ENCODE data around the gene MPND. TPM values are rescaled to one million over a fixed set of nuclear protein-coding genes. Genes with fewer than 3 reads are reported as not detected.

The MPND gene
- total and polyA plus RNA-seq, 2 of the 13 experiments (the other 11 are each of a cell fraction or from before 2014, with no cell fraction given) = 10.8 to 15.8 TPM

DNA sequence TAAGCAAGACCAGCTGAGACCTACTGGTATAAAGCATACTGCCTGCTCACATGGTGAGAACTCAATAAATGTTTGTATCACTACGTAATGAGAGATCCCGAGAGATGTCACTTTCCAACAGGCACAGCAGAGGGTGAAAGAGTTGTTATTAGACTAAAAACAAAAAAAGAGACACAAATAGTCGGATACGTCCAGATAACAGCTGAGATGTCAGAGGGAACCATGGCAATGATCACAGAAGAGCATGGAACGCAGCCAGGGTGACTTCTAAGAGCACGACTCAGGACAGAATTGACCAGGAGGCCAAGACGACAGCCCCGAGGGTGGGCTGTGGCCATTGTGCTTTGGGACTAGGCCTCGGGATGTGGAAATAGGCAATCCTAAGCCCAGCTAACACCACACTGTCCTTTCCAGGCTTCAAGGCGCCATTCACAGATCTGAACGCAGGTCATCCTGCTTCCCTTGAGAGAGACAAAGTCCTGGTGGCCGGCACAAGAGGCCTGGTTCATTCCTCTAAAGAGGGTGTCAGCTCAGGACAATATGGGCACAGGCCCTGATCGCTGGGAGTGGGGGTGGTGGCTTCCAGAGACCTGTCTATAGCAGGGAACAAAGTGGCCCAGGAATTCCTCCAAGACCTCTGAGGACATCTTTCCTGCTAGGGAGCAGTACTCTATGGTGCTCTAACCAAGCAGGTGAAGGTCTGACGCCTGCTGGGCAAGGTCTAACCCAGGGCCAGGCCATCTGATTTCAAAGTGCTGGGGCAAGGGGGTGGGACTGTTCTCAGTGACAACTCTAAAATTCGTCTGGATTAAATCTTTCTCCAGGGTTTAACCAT lies 53.8 kb downstream of the MPND start:
- intact Hi-C loops (cut with micrococcal nuclease; ENCODE audit: unreplicated experiment) (no loop called here), in situ Hi-C loops (cut with HindIII; ENCODE audit: extremely low pct_ligation_motif_present, low pct_unique_long_range_greater_than_20kb) (no loop called here)
- no peak overlapping the region for H2AFZ ChIP-seq (ENCODE audit: low read length)
- H3K9ac ChIP-seq (ENCODE audit: insufficient read depth, low read depth, low read length) = peak overlapping the region; percentile 27; the same call in 1 of the 2 replicates
- TF ChIP-seq RBFOX2 (IDR thresholded peaks at IDR 0.05; ENCODE audit: low read depth, low read length) = 0 out of 2 replicates have a peak, but pooled peaks have one; percentile 33
- TF ChIP-seq MEF2D (CRISPR knock-in tag; IDR thresholded peaks at IDR 0.05) = no peak
- BruUV-seq (replicated peaks) = no TSS peak
- peaks cover 71% of the 10 kb centered on the region for H3K79me2 ChIP-seq (ENCODE audit: insufficient read depth, low read length)
- H3K4me2 ChIP-seq (ENCODE audit: low read depth, low read length) = peak overlapping the region; percentile 14; the same call in 1 of the 2 replicates
- H3K4me1 ChIP-seq (ENCODE audit: insufficient read depth, low read length) = peaks cover 75% of the 10 kb centered on the region
- FAIRE-seq (no peak), ATAC-seq (no peak), DNase-seq (ENCODE audit: low spot score) (no peak)
- H3K9me3 ChIP-seq (ENCODE audit: low read length) = no peaks in the 10 kb centered on the region
- no peaks in the 10 kb centered on the region; a peak in 1 of 5 replicates for H3K27me3 ChIP-seq (ENCODE audit: control insufficient read depth in 1 of 2, insufficient read depth in 2 of 2, low read length in 2 of 2)
- ChIA-PET CTCF (ENCODE audit: low intra/inter-chr PET ratio, low total read pairs) (no interaction called here), POLR2A (no interaction called here)
- H3K4me3 ChIP-seq (replicated peaks in 1 of 3; ENCODE audit: insufficient read depth in 1 of 3, low read depth in 2 of 3, low read length in 3 of 3) = no peak overlapping the region
- WGBS (ENCODE audit: low lambda C conversion rate) = 94% methylated on average over 9 of the region's 15 CpGs
- peaks cover 12 to 24% of the 10 kb centered on the region in 2 experiments for H3K36me3 ChIP-seq (replicated peaks in 1 of 2; ENCODE audit: control insufficient read depth in 1 of 2, insufficient read depth in 2 of 2, low read length in 2 of 2)
- H4K20me1 ChIP-seq (ENCODE audit: insufficient read depth, low read length) = peaks cover 10% of the 10 kb centered on the region
- no peak overlapping the region for H3K27ac ChIP-seq (ENCODE audit: extremely low read length, insufficient read depth, low read length)

DNA sequence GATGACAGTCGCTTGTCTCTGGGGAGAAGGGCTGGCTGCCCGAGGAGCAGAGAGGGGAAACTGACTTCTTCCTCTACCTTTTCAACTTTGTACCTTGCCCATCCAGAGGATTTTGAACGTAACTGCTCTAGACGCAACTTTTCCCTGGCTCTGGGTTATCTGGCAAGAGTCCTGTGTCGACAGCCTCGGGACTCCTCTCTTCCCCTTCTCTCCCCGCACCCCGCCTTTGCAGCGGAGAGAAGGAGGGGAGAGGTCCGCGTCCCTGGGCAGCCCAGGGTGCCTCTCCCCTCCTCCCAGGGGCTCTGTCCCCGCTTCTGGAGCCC lies 56.4 kb downstream of the MPND start:
- FAIRE-seq = no peak
- H3K9me3 ChIP-seq (ENCODE audit: low read length) = no peaks in the 10 kb centered on the region
- in situ Hi-C loops (cut with HindIII; ENCODE audit: extremely low pct_ligation_motif_present, low pct_unique_long_range_greater_than_20kb) = no loop called here
- ATAC-seq = peak; percentile 39
- H3K4me1 ChIP-seq (ENCODE audit: insufficient read depth, low read length) = peaks cover 69% of the 10 kb centered on the region
- peak overlapping the region; percentile 97 to 99 (median 97) for H3K4me3 ChIP-seq (replicated peaks in 1 of 3; ENCODE audit: insufficient read depth in 1 of 3, low read depth in 2 of 3, low read length in 3 of 3)
- POLR2A ChIA-PET = interaction anchor here (0.6 to 1.4 kb wide), 4 partner anchors 9 to 517 kb away, joined by 3 to 14 read pairs (median 3); partner anchors contain the start of gene MPND
- BruUV-seq (replicated peaks) = no TSS peak
- no peak overlapping the region for H2AFZ ChIP-seq (ENCODE audit: low read length)
- intact Hi-C loops (cut with micrococcal nuclease; ENCODE audit: unreplicated experiment) = loop anchor here (5.0 kb wide), 2 partner anchors 58 to 132 kb away; partner anchors contain the start of gene UBXN6
- CTCF ChIA-PET (ENCODE audit: low intra/inter-chr PET ratio, low total read pairs) = interaction anchor here (0.5 to 3.7 kb wide), 4 partner anchors 24 to 132 kb away, joined by 3 to 27 read pairs (median 4); no protein-coding TSS in a partner anchor
- H3K4me2 ChIP-seq (ENCODE audit: low read depth, low read length) = peak overlapping the region; percentile 96
- peaks cover 10 to 19% of the 10 kb centered on the region in 2 experiments for H3K36me3 ChIP-seq (replicated peaks in 1 of 2; ENCODE audit: control insufficient read depth in 1 of 2, insufficient read depth in 2 of 2, low read length in 2 of 2)
- H3K27ac ChIP-seq (ENCODE audit: extremely low read length, insufficient read depth, low read length) = peak overlapping the region; percentile 84
- H3K9ac ChIP-seq (ENCODE audit: insufficient read depth, low read depth, low read length) = peak overlapping the region; percentile 87
- H3K79me2 ChIP-seq (ENCODE audit: insufficient read depth, low read length) = peaks cover 68% of the 10 kb centered on the region
- no peak for DNase-seq (ENCODE audit: low spot score)
- 0% methylated on average over 8 of the region's 12 CpGs for whole genome bisulfite sequencing (ENCODE audit: low lambda C conversion rate)
- no peaks in the 10 kb centered on the region; a peak in 1 of 5 replicates for H3K27me3 ChIP-seq (ENCODE audit: control insufficient read depth in 1 of 2, insufficient read depth in 2 of 2, low read length in 2 of 2)
- peaks cover 7% of the 10 kb centered on the region for H4K20me1 ChIP-seq (ENCODE audit: insufficient read depth, low read length)
- peak; percentile 6; the same call in 1 of the 2 replicates for TF ChIP-seq ZFX (CRISPR knock-in tag; IDR thresholded peaks at IDR 0.05; ENCODE audit: low read depth)
- peak; percentile 15; the same call in 1 of the 2 replicates for TF ChIP-seq TAF1 (CRISPR knock-in tag; IDR thresholded peaks at IDR 0.05)
- no peak for TF ChIP-seq YY1 (IDR thresholded peaks at IDR 0.05; ENCODE audit: insufficient read depth, insufficient replicate concordance, low read depth, low read length)
- TF ChIP-seq GFI1 (CRISPR knock-in tag; IDR thresholded peaks at IDR 0.05; ENCODE audit: borderline replicate concordance) = 0 out of 2 replicates have a peak, but pooled peaks have one; percentile 6
- no peak for TF ChIP-seq SIX1 (CRISPR knock-in tag; IDR thresholded peaks at IDR 0.05; ENCODE audit: borderline replicate concordance)
- no peak for TF ChIP-seq ARNT2 (CRISPR knock-in tag; IDR thresholded peaks at IDR 0.05; ENCODE audit: low read depth)
- TF ChIP-seq, protein P1, sequence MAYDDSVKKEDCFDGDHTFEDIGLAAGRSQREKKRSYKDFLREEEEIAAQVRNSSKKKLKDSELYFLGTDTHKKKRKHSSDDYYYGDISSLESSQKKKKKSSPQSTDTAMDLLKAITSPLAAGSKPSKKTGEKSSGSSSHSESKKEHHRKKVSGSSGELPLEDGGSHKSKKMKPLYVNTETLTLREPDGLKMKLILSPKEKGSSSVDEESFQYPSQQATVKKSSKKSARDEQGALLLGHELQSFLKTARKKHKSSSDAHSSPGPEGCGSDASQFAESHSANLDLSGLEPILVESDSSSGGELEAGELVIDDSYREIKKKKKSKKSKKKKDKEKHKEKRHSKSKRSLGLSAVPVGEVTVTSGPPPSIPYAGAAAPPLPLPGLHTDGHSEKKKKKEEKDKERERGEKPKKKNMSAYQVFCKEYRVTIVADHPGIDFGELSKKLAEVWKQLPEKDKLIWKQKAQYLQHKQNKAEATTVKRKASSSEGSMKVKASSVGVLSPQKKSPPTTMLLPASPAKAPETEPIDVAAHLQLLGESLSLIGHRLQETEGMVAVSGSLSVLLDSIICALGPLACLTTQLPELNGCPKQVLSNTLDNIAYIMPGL (CRISPR knock-in tag; IDR thresholded peaks at IDR 0.05; ENCODE audit: borderline replicate concordance in 1 of 2, low read depth in 1 of 2) = 0 out of 4 replicates have a peak, but pooled peaks of 1 of the 2 experiments have one; percentile 4
- TF ChIP-seq POLR2A (IDR thresholded peaks at IDR 0.05; ENCODE audit: insufficient read depth in 1 of 2, low read depth in 2 of 2, low read length in 2 of 2) = peak in 1 of 2 experiments; percentile 29; a peak in 1 of 4 replicates
- TF ChIP-seq ZNF614 (CRISPR knock-in tag; IDR thresholded peaks at IDR 0.05; ENCODE audit: borderline replicate concordance) = no peak
- TF ChIP-seq ZFP82 (CRISPR knock-in tag; IDR thresholded peaks at IDR 0.05; ENCODE audit: borderline replicate concordance) = peak; percentile 48; the same call in 1 of the 2 replicates
- peak; percentile 34; the same call in 1 of the 2 replicates for TF ChIP-seq KDM2A (CRISPR knock-in tag; IDR thresholded peaks at IDR 0.05; ENCODE audit: borderline replicate concordance, low read depth)
- TF ChIP-seq CAMTA2 (CRISPR knock-in tag; IDR thresholded peaks at IDR 0.05; ENCODE audit: borderline replicate concordance) = 0 out of 2 replicates have a peak, but pooled peaks have one; percentile 45
- peak; percentile 37; the same call in 1 of the 2 replicates for TF ChIP-seq HDAC1 (CRISPR knock-in tag; IDR thresholded peaks at IDR 0.05)

All from HepG2 (cell line).